ENCODE data around the gene NSUN5.

DNA sequence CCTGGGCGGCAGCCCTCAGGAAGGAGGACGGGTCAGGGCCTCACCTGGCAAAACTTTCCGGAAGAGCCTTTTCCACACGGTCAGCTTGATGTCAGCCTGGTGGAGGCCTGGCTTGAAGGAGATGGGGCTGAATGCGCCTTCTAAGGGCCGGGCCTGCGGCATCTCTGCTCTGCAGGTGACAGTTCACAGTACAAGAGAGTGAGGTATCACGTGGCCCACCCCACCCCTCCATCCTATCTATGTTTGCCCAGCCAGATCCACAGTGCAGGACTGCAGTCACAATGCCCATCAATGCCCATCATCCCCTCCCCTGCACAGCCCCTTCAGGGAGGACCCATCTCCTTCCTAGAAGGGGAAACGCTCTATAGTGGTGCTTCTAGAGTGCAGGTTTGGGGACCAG lies 7.9 kb upstream of the NSUN5 start:
- TF ChIP-seq, protein P1, sequence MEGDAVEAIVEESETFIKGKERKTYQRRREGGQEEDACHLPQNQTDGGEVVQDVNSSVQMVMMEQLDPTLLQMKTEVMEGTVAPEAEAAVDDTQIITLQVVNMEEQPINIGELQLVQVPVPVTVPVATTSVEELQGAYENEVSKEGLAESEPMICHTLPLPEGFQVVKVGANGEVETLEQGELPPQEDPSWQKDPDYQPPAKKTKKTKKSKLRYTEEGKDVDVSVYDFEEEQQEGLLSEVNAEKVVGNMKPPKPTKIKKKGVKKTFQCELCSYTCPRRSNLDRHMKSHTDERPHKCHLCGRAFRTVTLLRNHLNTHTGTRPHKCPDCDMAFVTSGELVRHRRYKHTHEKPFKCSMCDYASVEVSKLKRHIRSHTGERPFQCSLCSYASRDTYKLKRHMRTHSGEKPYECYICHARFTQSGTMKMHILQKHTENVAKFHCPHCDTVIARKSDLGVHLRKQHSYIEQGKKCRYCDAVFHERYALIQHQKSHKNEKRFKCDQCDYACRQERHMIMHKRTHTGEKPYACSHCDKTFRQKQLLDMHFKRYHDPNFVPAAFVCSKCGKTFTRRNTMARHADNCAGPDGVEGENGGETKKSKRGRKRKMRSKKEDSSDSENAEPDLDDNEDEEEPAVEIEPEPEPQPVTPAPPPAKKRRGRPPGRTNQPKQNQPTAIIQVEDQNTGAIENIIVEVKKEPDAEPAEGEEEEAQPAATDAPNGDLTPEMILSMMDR (IDR thresholded peaks at IDR 0.05; ENCODE audit: insufficient read depth, low read length, poor library complexity, severe bottlenecking): no peak
- no peak for TF ChIP-seq EZH2phosphoT487 (conservative IDR thresholded peaks at IDR 0.05; ENCODE audit: low read length)

Measured in SU-DHL-6 (cell line).